Measurements from ENCODE around the gene SEC24B.

- TF ChIP-seq CTCF (IDR thresholded peaks at IDR 0.05; ENCODE audit: poor library complexity, severe bottlenecking) (no peak), REST (IDR thresholded peaks at IDR 0.05; ENCODE audit: borderline replicate concordance) (no peak)
Measured at GRCh38 chr4:109511414-109511813, 77.8 kb downstream of the SEC24B start.
